ENCODE measurements around the gene TLE3. TPM values are rescaled to one million over a fixed set of nuclear protein-coding genes. Genes with fewer than 3 reads are reported as not detected.

Gene TLE3
- total and polyA plus RNA-seq, 2 of the 13 experiments (the other 11 are each of a cell fraction or from before 2014, with no cell fraction given) = 11.9 to 13.8 TPM

GRCh38 chr15:70140543-70141375, 43.0 kb upstream of the TLE3 start (continued):
- TF ChIP-seq ZNF24 (IDR thresholded peaks at IDR 0.05) (no peak), TBL1XR1 (IDR thresholded peaks at IDR 0.05; ENCODE audit: borderline replicate concordance, low read length, partially characterized antibody) (peak; percentile 78), ZNF703 (CRISPR knock-in tag; IDR thresholded peaks at IDR 0.05; ENCODE audit: borderline replicate concordance) (peak; percentile 100), ZBTB7A (CRISPR knock-in tag; IDR thresholded peaks at IDR 0.05) (no peak), ZC3H4 (CRISPR knock-in tag; IDR thresholded peaks at IDR 0.05; ENCODE audit: borderline replicate concordance) (no peak), ZNF33B (CRISPR knock-in tag; IDR thresholded peaks at IDR 0.05) (peak; percentile 85; the same call in 1 of the 2 replicates), MIXL1 (CRISPR knock-in tag; IDR thresholded peaks at IDR 0.05) (peak; percentile 83), ZNF543 (CRISPR knock-in tag; IDR thresholded peaks at IDR 0.05) (peak; percentile 83), PBX2 (CRISPR knock-in tag; IDR thresholded peaks at IDR 0.05) (no peak), HOXA9 (CRISPR knock-in tag; IDR thresholded peaks at IDR 0.05; ENCODE audit: borderline replicate concordance) (peak; percentile 82; the same call in 1 of the 2 replicates), PTBP1 (IDR thresholded peaks at IDR 0.05; ENCODE audit: low read depth, low read length, poor library complexity, severe bottlenecking) (no peak), JUNB (CRISPR knock-in tag; IDR thresholded peaks at IDR 0.05; ENCODE audit: borderline replicate concordance) (peak; percentile 84), ZNF737 (CRISPR knock-in tag; IDR thresholded peaks at IDR 0.05; ENCODE audit: borderline replicate concordance) (no peak; the same call in 1 of the 2 replicates), ZSCAN21 (CRISPR knock-in tag; IDR thresholded peaks at IDR 0.05; ENCODE audit: borderline replicate concordance) (peak; percentile 90), SRF (IDR thresholded peaks at IDR 0.05; ENCODE audit: low read depth, low read length) (peak; percentile 69; the same call in 1 of the 2 replicates), HMG20A (CRISPR knock-in tag; IDR thresholded peaks at IDR 0.05; ENCODE audit: borderline replicate concordance) (peak; percentile 100), MTF2 (CRISPR knock-in tag; IDR thresholded peaks at IDR 0.05; ENCODE audit: borderline replicate concordance) (0 out of 2 replicates have a peak, but pooled peaks have one; percentile 57), SSRP1 (CRISPR knock-in tag; IDR thresholded peaks at IDR 0.05) (no peak), MXI1 (IDR thresholded peaks at IDR 0.05; ENCODE audit: borderline replicate concordance, low read depth, low read length) (no peak), EHMT2 (IDR thresholded peaks at IDR 0.05; ENCODE audit: borderline replicate concordance, low read depth, low read length) (no peak), ZNF619 (CRISPR knock-in tag; IDR thresholded peaks at IDR 0.05) (no peak), POLR2AphosphoS5 (IDR thresholded peaks at IDR 0.05; ENCODE audit: low read depth, low read length) (no peak)
- TF ChIP-seq, protein P1, sequence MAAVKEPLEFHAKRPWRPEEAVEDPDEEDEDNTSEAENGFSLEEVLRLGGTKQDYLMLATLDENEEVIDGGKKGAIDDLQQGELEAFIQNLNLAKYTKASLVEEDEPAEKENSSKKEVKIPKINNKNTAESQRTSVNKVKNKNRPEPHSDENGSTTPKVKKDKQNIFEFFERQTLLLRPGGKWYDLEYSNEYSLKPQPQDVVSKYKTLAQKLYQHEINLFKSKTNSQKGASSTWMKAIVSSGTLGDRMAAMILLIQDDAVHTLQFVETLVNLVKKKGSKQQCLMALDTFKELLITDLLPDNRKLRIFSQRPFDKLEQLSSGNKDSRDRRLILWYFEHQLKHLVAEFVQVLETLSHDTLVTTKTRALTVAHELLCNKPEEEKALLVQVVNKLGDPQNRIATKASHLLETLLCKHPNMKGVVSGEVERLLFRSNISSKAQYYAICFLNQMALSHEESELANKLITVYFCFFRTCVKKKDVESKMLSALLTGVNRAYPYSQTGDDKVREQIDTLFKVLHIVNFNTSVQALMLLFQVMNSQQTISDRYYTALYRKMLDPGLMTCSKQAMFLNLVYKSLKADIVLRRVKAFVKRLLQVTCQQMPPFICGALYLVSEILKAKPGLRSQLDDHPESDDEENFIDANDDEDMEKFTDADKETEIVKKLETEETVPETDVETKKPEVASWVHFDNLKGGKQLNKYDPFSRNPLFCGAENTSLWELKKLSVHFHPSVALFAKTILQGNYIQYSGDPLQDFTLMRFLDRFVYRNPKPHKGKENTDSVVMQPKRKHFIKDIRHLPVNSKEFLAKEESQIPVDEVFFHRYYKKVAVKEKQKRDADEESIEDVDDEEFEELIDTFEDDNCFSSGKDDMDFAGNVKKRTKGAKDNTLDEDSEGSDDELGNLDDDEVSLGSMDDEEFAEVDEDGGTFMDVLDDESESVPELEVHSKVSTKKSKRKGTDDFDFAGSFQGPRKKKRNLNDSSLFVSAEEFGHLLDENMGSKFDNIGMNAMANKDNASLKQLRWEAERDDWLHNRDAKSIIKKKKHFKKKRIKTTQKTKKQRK (IDR thresholded peaks at IDR 0.05; ENCODE audit: low read length) = no peak
- TF ChIP-seq, protein P2, sequence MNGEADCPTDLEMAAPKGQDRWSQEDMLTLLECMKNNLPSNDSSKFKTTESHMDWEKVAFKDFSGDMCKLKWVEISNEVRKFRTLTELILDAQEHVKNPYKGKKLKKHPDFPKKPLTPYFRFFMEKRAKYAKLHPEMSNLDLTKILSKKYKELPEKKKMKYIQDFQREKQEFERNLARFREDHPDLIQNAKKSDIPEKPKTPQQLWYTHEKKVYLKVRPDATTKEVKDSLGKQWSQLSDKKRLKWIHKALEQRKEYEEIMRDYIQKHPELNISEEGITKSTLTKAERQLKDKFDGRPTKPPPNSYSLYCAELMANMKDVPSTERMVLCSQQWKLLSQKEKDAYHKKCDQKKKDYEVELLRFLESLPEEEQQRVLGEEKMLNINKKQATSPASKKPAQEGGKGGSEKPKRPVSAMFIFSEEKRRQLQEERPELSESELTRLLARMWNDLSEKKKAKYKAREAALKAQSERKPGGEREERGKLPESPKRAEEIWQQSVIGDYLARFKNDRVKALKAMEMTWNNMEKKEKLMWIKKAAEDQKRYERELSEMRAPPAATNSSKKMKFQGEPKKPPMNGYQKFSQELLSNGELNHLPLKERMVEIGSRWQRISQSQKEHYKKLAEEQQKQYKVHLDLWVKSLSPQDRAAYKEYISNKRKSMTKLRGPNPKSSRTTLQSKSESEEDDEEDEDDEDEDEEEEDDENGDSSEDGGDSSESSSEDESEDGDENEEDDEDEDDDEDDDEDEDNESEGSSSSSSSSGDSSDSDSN (CRISPR knock-in tag; IDR thresholded peaks at IDR 0.05) = no peak; the same call in 1 of the 2 replicates
